ENCODE data around the gene ARV1.

DNA sequence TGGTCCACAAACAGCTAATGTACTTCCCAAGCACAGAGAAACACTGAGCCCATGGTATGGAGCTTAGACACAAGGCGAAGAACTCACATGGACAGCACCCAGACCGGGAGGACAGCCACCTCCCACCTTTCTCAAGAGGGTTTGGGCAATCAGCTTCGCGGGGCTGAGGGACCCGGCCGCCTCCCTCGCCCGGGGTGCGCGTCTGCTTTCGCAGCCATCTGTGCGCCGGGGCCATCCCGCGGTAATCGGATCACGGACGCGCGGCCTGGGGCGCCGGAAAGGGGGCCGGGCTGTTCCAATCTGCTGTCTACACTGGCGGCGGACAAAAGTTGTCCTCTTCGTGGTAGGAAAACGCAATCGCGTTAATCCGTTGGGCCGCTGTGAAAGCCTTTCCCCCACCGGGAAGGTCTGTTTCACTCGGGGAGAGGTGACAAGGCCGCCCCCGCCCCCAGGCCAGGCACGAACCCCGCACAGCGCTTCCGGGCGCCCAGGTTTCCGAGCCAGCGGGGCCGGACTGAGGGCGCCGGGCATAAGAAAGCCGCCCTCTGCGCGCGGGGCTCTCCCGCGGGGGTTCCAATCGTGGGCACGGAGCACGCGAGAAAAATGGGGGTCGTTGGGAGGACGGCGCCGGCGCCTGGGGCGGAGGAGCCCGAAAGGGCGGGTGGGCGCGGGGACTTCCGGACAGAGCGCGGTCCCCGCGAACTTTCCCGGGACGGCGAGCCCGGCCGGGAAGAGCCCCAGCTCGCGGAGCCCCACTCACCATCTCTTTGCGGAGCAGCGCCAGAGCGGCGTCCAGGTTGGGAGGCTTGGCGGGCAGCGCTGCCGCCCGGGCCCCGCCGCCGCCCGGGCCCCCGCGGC, 60.5 kb downstream of the ARV1 start:
- TF ChIP-seq, protein P1, sequence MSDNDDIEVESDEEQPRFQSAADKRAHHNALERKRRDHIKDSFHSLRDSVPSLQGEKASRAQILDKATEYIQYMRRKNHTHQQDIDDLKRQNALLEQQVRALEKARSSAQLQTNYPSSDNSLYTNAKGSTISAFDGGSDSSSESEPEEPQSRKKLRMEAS (IDR thresholded peaks at IDR 0.05), result peak; percentile 15; the same call in 1 of the 2 replicates
- no peak for TF ChIP-seq TAF1 (IDR thresholded peaks at IDR 0.05; ENCODE audit: low read depth)
- no peak for TF ChIP-seq TCF12 (IDR thresholded peaks at IDR 0.05; ENCODE audit: low read depth)
- TF ChIP-seq, protein P2, sequence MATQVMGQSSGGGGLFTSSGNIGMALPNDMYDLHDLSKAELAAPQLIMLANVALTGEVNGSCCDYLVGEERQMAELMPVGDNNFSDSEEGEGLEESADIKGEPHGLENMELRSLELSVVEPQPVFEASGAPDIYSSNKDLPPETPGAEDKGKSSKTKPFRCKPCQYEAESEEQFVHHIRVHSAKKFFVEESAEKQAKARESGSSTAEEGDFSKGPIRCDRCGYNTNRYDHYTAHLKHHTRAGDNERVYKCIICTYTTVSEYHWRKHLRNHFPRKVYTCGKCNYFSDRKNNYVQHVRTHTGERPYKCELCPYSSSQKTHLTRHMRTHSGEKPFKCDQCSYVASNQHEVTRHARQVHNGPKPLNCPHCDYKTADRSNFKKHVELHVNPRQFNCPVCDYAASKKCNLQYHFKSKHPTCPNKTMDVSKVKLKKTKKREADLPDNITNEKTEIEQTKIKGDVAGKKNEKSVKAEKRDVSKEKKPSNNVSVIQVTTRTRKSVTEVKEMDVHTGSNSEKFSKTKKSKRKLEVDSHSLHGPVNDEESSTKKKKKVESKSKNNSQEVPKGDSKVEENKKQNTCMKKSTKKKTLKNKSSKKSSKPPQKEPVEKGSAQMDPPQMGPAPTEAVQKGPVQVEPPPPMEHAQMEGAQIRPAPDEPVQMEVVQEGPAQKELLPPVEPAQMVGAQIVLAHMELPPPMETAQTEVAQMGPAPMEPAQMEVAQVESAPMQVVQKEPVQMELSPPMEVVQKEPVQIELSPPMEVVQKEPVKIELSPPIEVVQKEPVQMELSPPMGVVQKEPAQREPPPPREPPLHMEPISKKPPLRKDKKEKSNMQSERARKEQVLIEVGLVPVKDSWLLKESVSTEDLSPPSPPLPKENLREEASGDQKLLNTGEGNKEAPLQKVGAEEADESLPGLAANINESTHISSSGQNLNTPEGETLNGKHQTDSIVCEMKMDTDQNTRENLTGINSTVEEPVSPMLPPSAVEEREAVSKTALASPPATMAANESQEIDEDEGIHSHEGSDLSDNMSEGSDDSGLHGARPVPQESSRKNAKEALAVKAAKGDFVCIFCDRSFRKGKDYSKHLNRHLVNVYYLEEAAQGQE (IDR thresholded peaks at IDR 0.05; ENCODE audit: low read depth), result peak; percentile 48; the same call in 1 of the 2 replicates
- no peak for TF ChIP-seq CREB1 (IDR thresholded peaks at IDR 0.05; ENCODE audit: low read depth)
- no peak for TF ChIP-seq RAD21 (IDR thresholded peaks at IDR 0.05; ENCODE audit: low read depth)
- TF ChIP-seq YY1 (IDR thresholded peaks at IDR 0.05; ENCODE audit: low read depth), result no peak
- TF ChIP-seq FOXM1 (IDR thresholded peaks at IDR 0.05; ENCODE audit: borderline replicate concordance, low read depth), result no peak
- TF ChIP-seq ZBTB7A (IDR thresholded peaks at IDR 0.05; ENCODE audit: low read depth), result peak; percentile 50; the same call in 1 of the 2 replicates
- TF ChIP-seq NFIC (IDR thresholded peaks at IDR 0.05), result no peak
